ES-I3 (cell line): ENCODE results near the gene SKP1.
"Not testable (repeated sequence)": the region's sequence is repeated elsewhere in the genome, so short reads cannot be mapped to it uniquely, and the experiment has no call there.

Experiments
- H3K36me3 ChIP-seq: 2 replicates; pipeline ENCODE4 v1.6.1; 2013; ENCODE audit warnings: mild to moderate bottlenecking, low read length, control low read depth, moderate library complexity; ENCODE audit not compliant: insufficient read depth
- H3K4me1 ChIP-seq: 2 replicates; pipeline ENCODE4 v1.6.1; 2013; ENCODE audit warnings: mild to moderate bottlenecking, control low read depth, low read length; ENCODE audit not compliant: insufficient read depth
- H3K9ac ChIP-seq: 2 replicates; pipeline ENCODE4 v1.6.1; 2013; ENCODE audit warnings: low read depth, mild to moderate bottlenecking, low read length, moderate library complexity
- H3K9me3 ChIP-seq: 2 replicates; pipeline ENCODE4 v1.6.1; 2013; ENCODE audit warnings: mild to moderate bottlenecking, low read length, moderate library complexity; ENCODE audit not compliant: control insufficient read depth, insufficient read depth

Gene SKP1

GRCh38 chr5:134176511-134177368, at the start of gene SKP1:
TSS of gene SKP1 (minus strand) at chr5:134176950. CDS start at chr5:134174022, 2,928 bp downstream.
- no peaks in the 10 kb centered on the region for H3K9me3 ChIP-seq
- H3K9ac ChIP-seq, result peak within 1 kb of the TSS; percentile 96
- H3K4me1 ChIP-seq, result no peaks in the 10 kb centered on the region; the same call in 1 of the 2 replicates
- peaks cover 3% of the 10 kb centered on the region for H3K36me3 ChIP-seq

GRCh38 chr5:134225780-134226440, 49.2 kb upstream of the SKP1 start, which contains the start of gene PPP2CA:
TSS of gene PPP2CA (minus strand) at chr5:134226073. CDS start at chr5:134225861, 212 bp downstream.
- Histone ChIP-seq H3K4me1 (no peaks in the 10 kb centered on the region), H3K9me3 (no peaks in the 10 kb centered on the region), H3K9ac (peak within 1 kb of the TSS; percentile 99), H3K36me3 (0 out of 2 replicates have a peak, but pooled peaks cover under 1% of the 10 kb centered on the region)

GRCh38 chr5:134224888-134225779, 48.4 kb upstream of the SKP1 start:
- H3K4me1 ChIP-seq, result no peaks in the 10 kb centered on the region
- H3K9me3 ChIP-seq, result no peaks in the 10 kb centered on the region
- 0 out of 2 replicates have a peak, but pooled peaks cover 4% of the 10 kb centered on the region for H3K36me3 ChIP-seq
- peak overlapping the region; percentile 99 for H3K9ac ChIP-seq

GRCh38 chr5:134223406-134224248, 46.9 kb upstream of the SKP1 start:
- Histone ChIP-seq H3K4me1 (no peaks in the 10 kb centered on the region), H3K36me3 (0 out of 2 replicates have a peak, but pooled peaks cover 4% of the 10 kb centered on the region), H3K9ac (peak overlapping the region; percentile 99; the same call in 1 of the 2 replicates), H3K9me3 (no peaks in the 10 kb centered on the region)

GRCh38 chr5:134221690-134222089, 44.9 kb upstream of the SKP1 start:
- not testable (repeated sequence) for H3K9ac ChIP-seq, H3K4me1 ChIP-seq, H3K9me3 ChIP-seq, H3K36me3 ChIP-seq

GRCh38 chr5:134215757-134216156, 39.0 kb upstream of the SKP1 start:
- no peak overlapping the region for H3K9ac ChIP-seq
- 0 out of 2 replicates have a peak, but pooled peaks cover 3% of the 10 kb centered on the region for H3K36me3 ChIP-seq
- no peaks in the 10 kb centered on the region for H3K4me1 ChIP-seq
- no peaks in the 10 kb centered on the region for H3K9me3 ChIP-seq

- H3K36me3 ChIP-seq, H3K9me3 ChIP-seq, H3K9ac ChIP-seq, H3K4me1 ChIP-seq: not testable (repeated sequence)
These were observed 34.7 kb upstream of the SKP1 start for GRCh38 chr5:134211263-134212031.

GRCh38 chr5:134209477-134210245, 32.9 kb upstream of the SKP1 start:
- Histone ChIP-seq H3K9me3 (no peaks in the 10 kb centered on the region), H3K36me3 (peaks cover 4% of the 10 kb centered on the region; the same call in 1 of the 2 replicates), H3K9ac (no peak overlapping the region)

GRCh38 chr5:134207696-134208095, 30.9 kb upstream of the SKP1 start:
- Histone ChIP-seq H3K9me3 (no peaks in the 10 kb centered on the region), H3K36me3 (peaks cover 11% of the 10 kb centered on the region; the same call in 1 of the 2 replicates), H3K9ac (no peak overlapping the region), H3K4me1 (no peaks in the 10 kb centered on the region)

More at GRCh38 chr5:134209477-134210245, 32.9 kb upstream of the SKP1 start:
- H3K4me1 ChIP-seq, result no peaks in the 10 kb centered on the region

- peaks cover 14% of the 10 kb centered on the region for H3K36me3 ChIP-seq
- no peak overlapping the region for H3K9ac ChIP-seq
These were observed 29.9 kb upstream of the SKP1 start for GRCh38 chr5:134206627-134207160.

GRCh38 chr5:134204575-134204974, 27.8 kb upstream of the SKP1 start:
- H3K36me3 ChIP-seq, result peaks cover 31% of the 10 kb centered on the region
- no peak overlapping the region for H3K9ac ChIP-seq
- no peaks in the 10 kb centered on the region for H3K4me1 ChIP-seq
- no peaks in the 10 kb centered on the region for H3K9me3 ChIP-seq

More at GRCh38 chr5:134206627-134207160, 29.9 kb upstream of the SKP1 start:
- H3K4me1 ChIP-seq, result no peaks in the 10 kb centered on the region
- no peaks in the 10 kb centered on the region for H3K9me3 ChIP-seq

GRCh38 chr5:134203630-134204029, 26.9 kb upstream of the SKP1 start:
- Histone ChIP-seq H3K9me3 (no peaks in the 10 kb centered on the region), H3K9ac (no peak overlapping the region), H3K36me3 (peaks cover 40% of the 10 kb centered on the region), H3K4me1 (no peaks in the 10 kb centered on the region)
